Measurements from ENCODE around the gene GJA3. TPM values are rescaled to one million over a fixed set of nuclear protein-coding genes. Genes with fewer than 3 reads are reported as not detected.

Gene GJA3
- total RNA-seq, 4 donors from 2014 or later: 0.14 TPM; not detected in 3

- intact Hi-C loops (cut with DNase I; ENCODE audit: low total_unique reads): no loop called here
- H3K9me3 ChIP-seq: no peaks in the 10 kb centered on the region
- H3K36me3 ChIP-seq: no peaks in the 10 kb centered on the region
- in situ Hi-C loops (cut with MboI; ENCODE audit: low pct_ligation_motif_present in 1 of 4, low pct_unique_long_range_greater_than_20kb in 1 of 4, low sequenced_read_pairs in 3 of 4): no loop called here
- H3K4me1 ChIP-seq: peaks cover 0 to 10% (median 4%) of the 10 kb centered on the region in 4 donors
- H3K4me3 ChIP-seq: peak overlapping the region in 2 of 4 donors; percentile 15 to 33
- 30 to 43% methylated on average over 8 to 55 of the region's 56 CpGs for WGBS, 2 donors (ENCODE audit: low coverage in 1 of 2)
- H3K27ac ChIP-seq: no peak overlapping the region
- no peak for TF ChIP-seq POLR2AphosphoS5 (IDR thresholded peaks at IDR 0.05)
- TF ChIP-seq, protein P1, sequence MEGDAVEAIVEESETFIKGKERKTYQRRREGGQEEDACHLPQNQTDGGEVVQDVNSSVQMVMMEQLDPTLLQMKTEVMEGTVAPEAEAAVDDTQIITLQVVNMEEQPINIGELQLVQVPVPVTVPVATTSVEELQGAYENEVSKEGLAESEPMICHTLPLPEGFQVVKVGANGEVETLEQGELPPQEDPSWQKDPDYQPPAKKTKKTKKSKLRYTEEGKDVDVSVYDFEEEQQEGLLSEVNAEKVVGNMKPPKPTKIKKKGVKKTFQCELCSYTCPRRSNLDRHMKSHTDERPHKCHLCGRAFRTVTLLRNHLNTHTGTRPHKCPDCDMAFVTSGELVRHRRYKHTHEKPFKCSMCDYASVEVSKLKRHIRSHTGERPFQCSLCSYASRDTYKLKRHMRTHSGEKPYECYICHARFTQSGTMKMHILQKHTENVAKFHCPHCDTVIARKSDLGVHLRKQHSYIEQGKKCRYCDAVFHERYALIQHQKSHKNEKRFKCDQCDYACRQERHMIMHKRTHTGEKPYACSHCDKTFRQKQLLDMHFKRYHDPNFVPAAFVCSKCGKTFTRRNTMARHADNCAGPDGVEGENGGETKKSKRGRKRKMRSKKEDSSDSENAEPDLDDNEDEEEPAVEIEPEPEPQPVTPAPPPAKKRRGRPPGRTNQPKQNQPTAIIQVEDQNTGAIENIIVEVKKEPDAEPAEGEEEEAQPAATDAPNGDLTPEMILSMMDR (IDR thresholded peaks at IDR 0.05): peak in 4 of 5 experiments; percentile 25 to 40 (median 31)
- peak; percentile 67 for DNase-seq
- H3K27me3 ChIP-seq: peaks cover 76% of the 10 kb centered on the region
Measured at GRCh38 chr13:20136781-20137703, 23.8 kb downstream of the GJA3 start.

DNA sequence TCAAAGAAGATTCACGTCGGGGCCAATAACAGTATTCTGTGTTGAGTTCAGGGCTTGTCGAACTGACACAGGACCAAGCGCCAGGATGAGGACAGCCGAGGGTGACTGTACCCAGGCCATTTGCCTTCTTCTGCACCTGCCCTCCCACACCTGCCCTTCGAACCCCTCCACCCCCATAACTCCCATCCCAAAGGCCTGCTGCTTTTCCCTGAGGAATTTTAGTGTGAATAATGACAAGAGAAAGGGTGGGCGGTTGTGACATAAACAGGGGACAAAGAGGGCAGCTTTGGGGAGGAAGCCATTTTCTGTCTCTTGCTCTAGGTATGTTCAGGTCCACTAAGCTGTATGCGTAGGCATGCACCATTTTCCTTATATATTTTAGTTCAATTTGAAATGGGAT lies 26.1 kb downstream of the GJA3 start:
- no peak overlapping the region for H3K27ac ChIP-seq
- intact Hi-C loops (cut with DNase I; ENCODE audit: low total_unique reads): no loop called here
- H3K36me3 ChIP-seq: no peaks in the 10 kb centered on the region

GRCh38 chr13:20132052-20132634 lies 28.7 kb downstream of the GJA3 start:
- TF ChIP-seq EP300 (IDR thresholded peaks at IDR 0.05; ENCODE audit: low read depth) (no peak), POLR2AphosphoS5 (IDR thresholded peaks at IDR 0.05) (no peak), POLR2A (IDR thresholded peaks at IDR 0.05) (no peak)
- TF ChIP-seq, protein P1 (IDR thresholded peaks at IDR 0.05): no peak
- H3K36me3 ChIP-seq: no peaks in the 10 kb centered on the region
- DNase-seq: no peak
- in situ Hi-C loops (cut with MboI; ENCODE audit: low pct_ligation_motif_present in 1 of 4, low pct_unique_long_range_greater_than_20kb in 1 of 4, low sequenced_read_pairs in 3 of 4): no loop called here
- no peak overlapping the region for H3K27ac ChIP-seq
- 75 to 90% methylated on average over 2 to 10 of the region's 10 CpGs for WGBS, 2 donors (ENCODE audit: low coverage in 1 of 2)
- H3K9me3 ChIP-seq: no peaks in the 10 kb centered on the region
- peaks cover 0 to 22% (median 19%) of the 10 kb centered on the region in 4 donors for H3K4me1 ChIP-seq
- no peak overlapping the region for H3K4me3 ChIP-seq
- intact Hi-C loops (cut with DNase I; ENCODE audit: low total_unique reads): no loop called here
- H3K27me3 ChIP-seq: peaks cover 44% of the 10 kb centered on the region

More for the DNA sequence above, 26.1 kb downstream of the GJA3 start:
- Histone ChIP-seq H3K9me3 (no peaks in the 10 kb centered on the region), H3K4me3 (no peak overlapping the region), H3K4me1 (peaks cover 0 to 8% (median 4%) of the 10 kb centered on the region in 4 donors), H3K27me3 (peaks cover 53% of the 10 kb centered on the region)
- no peak for DNase-seq
- 90 to 100% methylated on average over 1 to 8 of the region's 8 CpGs for WGBS, 2 donors (ENCODE audit: low coverage in 1 of 2)
- in situ Hi-C loops (cut with MboI; ENCODE audit: low pct_ligation_motif_present in 1 of 4, low pct_unique_long_range_greater_than_20kb in 1 of 4, low sequenced_read_pairs in 3 of 4): no loop called here
- no peak for TF ChIP-seq EP300 (IDR thresholded peaks at IDR 0.05; ENCODE audit: low read depth)
- TF ChIP-seq POLR2A (IDR thresholded peaks at IDR 0.05): no peak
- TF ChIP-seq POLR2AphosphoS5 (IDR thresholded peaks at IDR 0.05): no peak
- TF ChIP-seq, protein P1 (IDR thresholded peaks at IDR 0.05): no peak

DNA sequence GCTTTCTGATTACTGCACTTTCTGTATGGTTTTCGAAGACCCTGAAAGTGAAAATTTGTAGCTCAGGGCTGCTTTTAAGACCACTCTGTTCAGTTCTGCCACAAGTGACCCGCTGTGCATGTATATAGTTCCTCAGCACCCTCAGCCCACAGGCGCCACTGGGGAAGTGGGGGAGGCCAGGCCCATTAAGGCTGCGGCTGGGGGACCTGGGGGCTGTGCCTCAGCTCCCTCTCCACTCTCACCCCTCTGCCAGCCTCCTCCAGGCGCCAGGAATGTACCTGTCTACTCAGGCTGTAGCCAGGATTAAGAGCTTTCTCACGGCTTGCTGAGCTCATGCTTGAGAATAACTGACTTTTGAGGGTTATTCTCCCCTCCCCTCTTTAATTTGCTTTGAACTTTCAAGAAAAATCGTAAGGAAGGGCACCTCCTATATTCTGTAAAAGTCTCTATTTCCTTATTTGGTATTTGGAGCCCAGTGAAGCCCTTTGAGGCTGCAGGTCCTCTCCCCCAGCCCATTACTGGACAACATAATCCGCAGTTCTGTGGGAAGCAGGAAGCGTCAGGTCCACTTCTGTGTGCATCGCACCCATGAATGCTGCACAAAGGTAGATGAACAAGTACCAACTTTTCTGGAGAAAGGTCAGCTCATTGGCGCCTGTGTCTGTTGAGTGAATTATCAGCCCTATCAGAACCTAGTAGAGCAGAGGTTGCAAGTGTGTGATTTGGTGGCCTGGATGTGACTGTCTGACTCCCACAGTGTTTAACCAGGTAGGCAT lies 29.6 kb downstream of the GJA3 start:
- intact Hi-C loops (cut with DNase I; ENCODE audit: low total_unique reads) (no loop called here), in situ Hi-C loops (cut with MboI; ENCODE audit: low pct_ligation_motif_present in 1 of 4, low pct_unique_long_range_greater_than_20kb in 1 of 4, low sequenced_read_pairs in 3 of 4) (no loop called here)
- WGBS, 2 donors (ENCODE audit: low coverage in 1 of 2): 17 to 76% methylated on average over 1 to 11 of the region's 11 CpGs
- H3K4me3 ChIP-seq: no peak overlapping the region
- H3K36me3 ChIP-seq: no peaks in the 10 kb centered on the region
- H3K27me3 ChIP-seq: peaks cover 35% of the 10 kb centered on the region
- DNase-seq: no peak
- H3K4me1 ChIP-seq: peaks cover 0 to 20% (median 15%) of the 10 kb centered on the region in 4 donors
- TF ChIP-seq, protein P1 (IDR thresholded peaks at IDR 0.05): no peak
- no peak for TF ChIP-seq POLR2AphosphoS5 (IDR thresholded peaks at IDR 0.05)
- no peak for TF ChIP-seq EP300 (IDR thresholded peaks at IDR 0.05; ENCODE audit: low read depth)
- no peak for TF ChIP-seq POLR2A (IDR thresholded peaks at IDR 0.05)
- H3K9me3 ChIP-seq: no peaks in the 10 kb centered on the region
- no peak overlapping the region for H3K27ac ChIP-seq

Data from transverse colon (tissue), 4 donors.